ENCODE measurements around the gene ZDHHC11B.
"Not testable (repeated sequence)": the region's sequence is repeated elsewhere in the genome, so short reads cannot be mapped to it uniquely, and the experiment has no call there.

The ZDHHC11B gene

GRCh38 chr5:783881-784427 is 575 bp downstream of the ZDHHC11B start:
- DNase-seq = not testable (repeated sequence)

GRCh38 chr5:783049-783802 is 1.3 kb downstream of the ZDHHC11B start:
- DNase-seq = not testable (repeated sequence)

GRCh38 chr5:782356-782755 is 2.2 kb downstream of the ZDHHC11B start:
- DNase-seq = not testable (repeated sequence)

GRCh38 chr5:780571-780970 is 4.0 kb downstream of the ZDHHC11B start:
- DNase-seq = not testable (repeated sequence)

GRCh38 chr5:778967-779366 is 5.6 kb downstream of the ZDHHC11B start:
- DNase-seq = not testable (repeated sequence)

- DNase-seq = not testable (repeated sequence)
Measured at GRCh38 chr5:778421-778820, 6.1 kb downstream of the ZDHHC11B start.

- no peak for DNase-seq
Measured at GRCh38 chr5:777756-778161, 6.8 kb downstream of the ZDHHC11B start.

GRCh38 chr5:776862-777711 is 7.4 kb downstream of the ZDHHC11B start:
- DNase-seq = no peak

- DNase-seq = no peak
Measured at GRCh38 chr5:775961-776861, 8.3 kb downstream of the ZDHHC11B start.

- not testable (repeated sequence) for DNase-seq
Measured at GRCh38 chr5:775595-775960, 9.0 kb downstream of the ZDHHC11B start.

GRCh38 chr5:774854-775505 is 9.5 kb downstream of the ZDHHC11B start:
- DNase-seq = not testable (repeated sequence)

GRCh38 chr5:774304-774703 is 10.2 kb downstream of the ZDHHC11B start:
- not testable (repeated sequence) for DNase-seq

GRCh38 chr5:773517-774264 is 10.8 kb downstream of the ZDHHC11B start:
- DNase-seq = no peak

GRCh38 chr5:772931-773330 is 11.6 kb downstream of the ZDHHC11B start:
- not testable (repeated sequence) for DNase-seq

- not testable (repeated sequence) for DNase-seq
Measured at GRCh38 chr5:772547-772890, 12.0 kb downstream of the ZDHHC11B start.

- DNase-seq = not testable (repeated sequence)
Measured at GRCh38 chr5:771841-772546, 12.5 kb downstream of the ZDHHC11B start.

GRCh38 chr5:771087-771781 is 13.3 kb downstream of the ZDHHC11B start:
- DNase-seq = not testable (repeated sequence)

- not testable (repeated sequence) for DNase-seq
Measured at GRCh38 chr5:770585-770984, 13.9 kb downstream of the ZDHHC11B start.

GRCh38 chr5:769485-770145 is 14.9 kb downstream of the ZDHHC11B start:
- not testable (repeated sequence) for DNase-seq
